ENCODE measurements around the gene BCKDK. TPM values are rescaled to one million over a fixed set of nuclear protein-coding genes. Genes with fewer than 3 reads are reported as not detected.

Gene BCKDK
- total and polyA plus RNA-seq, 2 donors (not counting 3 experiments of a cell fraction or from before 2014, with no cell fraction given): 57.8 to 78.3 TPM

- H3K36me3 ChIP-seq (ENCODE audit: control insufficient read depth in 2 of 2, extremely low read depth in 1 of 2, insufficient read depth in 2 of 2, low read length in 2 of 2): peaks cover 2 to 6% of the 10 kb centered on the region in 2 experiments
- TF ChIP-seq CTCF (IDR thresholded peaks at IDR 0.05; ENCODE audit: extremely low read depth in 1 of 2, insufficient read depth in 1 of 2, low read depth in 1 of 2, low read length in 2 of 2): no peak
- no peak for TF ChIP-seq FOS (IDR thresholded peaks at IDR 0.05; ENCODE audit: borderline replicate concordance, insufficient read depth, low read length)
- TF ChIP-seq MAX (IDR thresholded peaks at IDR 0.05; ENCODE audit: insufficient read depth, insufficient read length): no peak
- TF ChIP-seq JUN (IDR thresholded peaks at IDR 0.05; ENCODE audit: borderline replicate concordance, insufficient read depth, insufficient read length, low read depth): no peak
- TF ChIP-seq EZH2 (IDR thresholded peaks at IDR 0.05; ENCODE audit: borderline replicate concordance, low read depth, low read length, severe bottlenecking): no peak
- no peak for TF ChIP-seq MYC (IDR thresholded peaks at IDR 0.05; ENCODE audit: low read depth, low read length)
- TF ChIP-seq POLR2A (IDR thresholded peaks at IDR 0.05; ENCODE audit: low read depth, low read length): no peak
- TF ChIP-seq GATA2 (IDR thresholded peaks at IDR 0.05; ENCODE audit: insufficient read depth, insufficient read length, low read depth, low read length): no peak
- H2AFZ ChIP-seq (ENCODE audit: low read depth, low read length): no peak overlapping the region
- BruUV-seq (replicated peaks): no TSS peak
- ChIA-PET CTCF (interaction anchor here (1.1 to 6.5 kb wide), 4 partner anchors 18 to 108 kb away, joined by 3 to 66 read pairs (median 6); partner anchors contain the start of genes HSD3B7, ZNF646 and ZNF668), POLR2A (interaction anchor here (0.6 kb wide), 1 partner anchor 94 kb away, joined by 3 read pairs; no protein-coding TSS in a partner anchor)
- intact Hi-C loops (cut with micrococcal nuclease) (no loop called here), dilution Hi-C loops (cut with MboI; ENCODE audit: extremely low pct_ligation_motif_present, low sequenced_read_pairs) (no loop called here)
- no peaks in the 10 kb centered on the region for H3K27me3 ChIP-seq (ENCODE audit: control insufficient read depth in 2 of 2, insufficient read depth in 2 of 2, low read length in 2 of 2)
- no peak overlapping the region for H3K4me3 ChIP-seq (replicated peaks in 1 of 3; ENCODE audit: insufficient read depth in 1 of 3, low read depth in 1 of 3, low read length in 3 of 3)
- DNase-seq (ENCODE audit: low read depth, low spot score) (no peak), FAIRE-seq (no peak)
- no peak overlapping the region for H3K4me2 ChIP-seq (ENCODE audit: insufficient read depth, low read length)
- no peaks in the 10 kb centered on the region for H4K20me1 ChIP-seq (replicated peaks; ENCODE audit: control insufficient read depth, extremely low read depth, insufficient read depth, low read length)
- no peaks in the 10 kb centered on the region for H3K9me3 ChIP-seq (replicated peaks; ENCODE audit: control insufficient read depth, insufficient read depth, low read length)
- H3K79me2 ChIP-seq (ENCODE audit: control insufficient read depth, insufficient read depth, low read length): peaks cover 10% of the 10 kb centered on the region
- no peak overlapping the region for H3K27ac ChIP-seq (ENCODE audit: insufficient read depth, low read depth, low read length)
- no peak overlapping the region for H3K9ac ChIP-seq (replicated peaks; ENCODE audit: extremely low read depth, insufficient read depth, low read length)
- no peaks in the 10 kb centered on the region for H3K9me1 ChIP-seq (replicated peaks; ENCODE audit: control insufficient read depth, extremely low read depth, insufficient read depth, low read length)
- peaks cover 3% of the 10 kb centered on the region for H3K4me1 ChIP-seq (ENCODE audit: control insufficient read depth, extremely low read depth, insufficient read depth, low read length)
Observed at GRCh38 chr16:31092330-31092729, 15.9 kb upstream of the BCKDK start.

Data from endothelial cell of umbilical vein (primary cell).